ENCODE measurements around the gene CSNK1E.

GRCh38 chr22:38325587-38325986, 8.4 kb upstream of the CSNK1E start:
- TF ChIP-seq POLR2A (IDR thresholded peaks at IDR 0.05) = no peak
- TF ChIP-seq CTCF (IDR thresholded peaks at IDR 0.05 in 4 of 5, conservative IDR thresholded peaks at IDR 0.05 in 1 of 5) = no peak

Measured in gastrocnemius medialis (tissue), 4 donors.